Glutamatergic neuron (in vitro differentiated cells): Measurements from ENCODE around the gene TOP2B. TPM values are rescaled to one million over a fixed set of nuclear protein-coding genes. Genes with fewer than 3 reads are reported as not detected.

Experiments used
- DNase-seq: peaks from one replicate; pipeline ENCODE4 v3.0.0; 2022
- H3K27ac Mint-ChIP-seq: one replicate; pipeline ENCODE4 v1.8.0; 2020; ENCODE audit warnings: mild to moderate bottlenecking, mixed read lengths, inconsistent platforms; ENCODE audit not compliant: unreplicated experiment
- H3K27me3 Mint-ChIP-seq: one replicate; pipeline ENCODE4 v1.8.0; 2020; ENCODE audit warnings: mild to moderate bottlenecking, moderate library complexity, mixed read lengths, inconsistent platforms; ENCODE audit not compliant: unreplicated experiment
- H3K36me3 Mint-ChIP-seq: one replicate; pipeline ENCODE4 v1.8.0; 2020; ENCODE audit warnings: mild to moderate bottlenecking, mixed read lengths, inconsistent platforms; ENCODE audit not compliant: unreplicated experiment
- H3K4me1 Mint-ChIP-seq: one replicate; pipeline ENCODE4 v1.8.0; 2020; ENCODE audit warnings: mild to moderate bottlenecking, low read depth, mixed read lengths, inconsistent platforms; ENCODE audit not compliant: unreplicated experiment
- H3K4me3 Mint-ChIP-seq: one replicate; pipeline ENCODE4 v1.8.0; 2020; ENCODE audit warnings: mild to moderate bottlenecking, mixed read lengths, inconsistent platforms; ENCODE audit not compliant: unreplicated experiment
- H3K9me3 Mint-ChIP-seq: one replicate; pipeline ENCODE4 v1.8.0; 2020; ENCODE audit warnings: mild to moderate bottlenecking, moderate library complexity, mixed read lengths, inconsistent platforms; ENCODE audit not compliant: unreplicated experiment
- CTCF ChIP-seq: fragments of 200-600 bp; sonication (generic); IDR thresholded peaks from one replicate; pipeline ENCODE4 v1.5.0; 2021; ENCODE audit not compliant: partially characterized antibody, unreplicated experiment
- total RNA-seq: library from RNA; stranded (reverse); fragmentation: NEBNext Ultra II Directional; extraction: Animal tissue kit (Norgen Biotek cat#: 25700); gene quantifications from one replicate; pipeline ENCODE4 v1.2.1, GENCODE V29; 2021; ENCODE audit not compliant: unreplicated experiment

The TOP2B gene
- total RNA-seq, 1 donor from 2014 or later = 250 TPM

- H3K4me3 Mint-ChIP-seq = no peak overlapping the region
- H3K36me3 Mint-ChIP-seq = no peaks in the 10 kb centered on the region
- no peak overlapping the region for H3K27ac Mint-ChIP-seq
- no peaks in the 10 kb centered on the region for H3K9me3 Mint-ChIP-seq
- peaks cover 7% of the 10 kb centered on the region for H3K4me1 Mint-ChIP-seq
- no peaks in the 10 kb centered on the region for H3K27me3 Mint-ChIP-seq
- no peak for DNase-seq
- no peak for TF ChIP-seq CTCF
These were observed 67.1 kb downstream of the TOP2B start for GRCh38 chr3:25597535-25598101.

GRCh38 chr3:25594007-25594502, 70.7 kb downstream of the TOP2B start:
- TF ChIP-seq CTCF = peak; percentile 97
- DNase-seq = no peak
- peaks cover 7% of the 10 kb centered on the region for H3K4me1 Mint-ChIP-seq
- no peaks in the 10 kb centered on the region for H3K9me3 Mint-ChIP-seq
- H3K27ac Mint-ChIP-seq = no peak overlapping the region
- H3K27me3 Mint-ChIP-seq = no peaks in the 10 kb centered on the region
- no peaks in the 10 kb centered on the region for H3K36me3 Mint-ChIP-seq
- no peak overlapping the region for H3K4me3 Mint-ChIP-seq

- Mint-ChIP-seq H3K36me3 (peaks cover 4% of the 10 kb centered on the region), H3K27me3 (no peaks in the 10 kb centered on the region), H3K27ac (no peak overlapping the region), H3K9me3 (no peaks in the 10 kb centered on the region), H3K4me3 (no peak overlapping the region), H3K4me1 (peaks cover 7% of the 10 kb centered on the region)
- TF ChIP-seq CTCF = no peak
- DNase-seq = no peak
These were observed 71.7 kb downstream of the TOP2B start for GRCh38 chr3:25593001-25593400.

GRCh38 chr3:25592510-25592968, 72.2 kb downstream of the TOP2B start:
- Mint-ChIP-seq H3K9me3 (no peaks in the 10 kb centered on the region), H3K4me1 (peaks cover 7% of the 10 kb centered on the region), H3K27me3 (no peaks in the 10 kb centered on the region), H3K36me3 (peaks cover 8% of the 10 kb centered on the region), H3K4me3 (no peak overlapping the region), H3K27ac (no peak overlapping the region)
- no peak for DNase-seq
- TF ChIP-seq CTCF = no peak

GRCh38 chr3:25589783-25590258, 74.9 kb downstream of the TOP2B start:
- H3K4me1 Mint-ChIP-seq = peaks cover 7% of the 10 kb centered on the region
- no peak overlapping the region for H3K27ac Mint-ChIP-seq

More at GRCh38 chr3:25589783-25590258, 74.9 kb downstream of the TOP2B start:
- DNase-seq = no peak
- Mint-ChIP-seq H3K4me3 (no peak overlapping the region), H3K9me3 (no peaks in the 10 kb centered on the region), H3K27me3 (no peaks in the 10 kb centered on the region), H3K36me3 (peaks cover 8% of the 10 kb centered on the region)
- TF ChIP-seq CTCF = no peak
